ENCODE results near the gene BLOC1S5.
A peak's percentile ranks its signal among the peaks of the same experiment; 100 is the strongest.

The BLOC1S5 gene

GRCh38 chr6:7996538-7997111 lies 67.6 kb downstream of the BLOC1S5 start:
- no peak for TF ChIP-seq CTCF (IDR thresholded peaks at IDR 0.05)

- no peak for TF ChIP-seq CTCF (IDR thresholded peaks at IDR 0.05)
Observed at GRCh38 chr6:7993952-7994351, 70.2 kb downstream of the BLOC1S5 start.

GRCh38 chr6:7993399-7993798 lies 70.8 kb downstream of the BLOC1S5 start:
- TF ChIP-seq CTCF (IDR thresholded peaks at IDR 0.05), result no peak

- peak; percentile 39; the same call in 1 of the 2 replicates for TF ChIP-seq CTCF (IDR thresholded peaks at IDR 0.05)
Observed at GRCh38 chr6:7992002-7992815, 72.0 kb downstream of the BLOC1S5 start.

GRCh38 chr6:7991536-7991935 lies 72.7 kb downstream of the BLOC1S5 start:
- TF ChIP-seq CTCF (IDR thresholded peaks at IDR 0.05), result no peak

- no peak for TF ChIP-seq CTCF (IDR thresholded peaks at IDR 0.05)
Observed at GRCh38 chr6:7986219-7986618, 78.0 kb downstream of the BLOC1S5 start.

GRCh38 chr6:7979831-7980230 lies 84.4 kb downstream of the BLOC1S5 start:
- TF ChIP-seq CTCF (IDR thresholded peaks at IDR 0.05), result no peak

Data from LNCAP (cell line).